Aorta (tissue), 5 donors: ENCODE measurements around the gene MAGEB10. TPM values are rescaled to one million over a fixed set of nuclear protein-coding genes. Genes with fewer than 3 reads are reported as not detected.
"Not testable (repeated sequence)": the region's sequence is repeated elsewhere in the genome, so short reads cannot be mapped to it uniquely, and the experiment has no call there.

ENCODE experiments used
- ATAC-seq: fragments of 200-7000 bp; cut with Tn5 transposase; one replicate; pipeline ENCODE4 v1.9.1; 2022; ENCODE audit warnings: moderate library complexity; ENCODE audit not compliant: low FRiP score
- DNase-seq, 2 donors: peaks; one replicate each; pipeline ENCODE4 v3.0.0-alpha.2; 2020
- H3K27ac ChIP-seq, 2 donors: one replicate each; pipeline ENCODE4 v1.5.1; 2013; ENCODE audit warnings: low read length in 2 of 2, mild to moderate bottlenecking in 2 of 2, moderate library complexity in 2 of 2, control low read depth in 1 of 2, inconsistent platforms in 1 of 2, low read depth in 1 of 2
- H3K27me3 ChIP-seq, 2 donors: one replicate each; pipeline ENCODE4 v1.6.1; 2013; ENCODE audit warnings: control low read depth in 1 of 2, low read length in 1 of 2, mild to moderate bottlenecking in 1 of 2, moderate library complexity in 1 of 2; ENCODE audit not compliant: insufficient read depth in 2 of 2, control insufficient read depth in 1 of 2
- H3K36me3 ChIP-seq, 2 donors: one replicate each; pipeline ENCODE4 v1.6.1; 2013; ENCODE audit warnings: control low read depth in 1 of 2, low read length in 1 of 2, mild to moderate bottlenecking in 1 of 2; ENCODE audit not compliant: insufficient read depth in 2 of 2, control insufficient read depth in 1 of 2
- H3K4me1 ChIP-seq, 2 donors: one replicate each; pipeline ENCODE4 v1.6.1; 2013; ENCODE audit warnings: low read length in 2 of 2, control low read depth in 1 of 2, mild to moderate bottlenecking in 1 of 2, moderate library complexity in 1 of 2; ENCODE audit not compliant: insufficient read depth in 2 of 2, control insufficient read depth in 1 of 2
- H3K4me3 ChIP-seq, 2 donors: one replicate each; pipeline ENCODE4 v1.5.1; 2013; ENCODE audit warnings: low read length in 2 of 2, control low read depth in 1 of 2, mild to moderate bottlenecking in 1 of 2
- H3K9me3 ChIP-seq: one replicate; pipeline ENCODE4 v1.6.1; 2013; ENCODE audit warnings: mild to moderate bottlenecking, low read length; ENCODE audit not compliant: control insufficient read depth
- WGBS, 2 donors: extraction: QIAGEN DNeasy Blood & Tissue Kit; methylation state at CpG; one replicate each; pipeline ENCODE4 v1.1.7; 2013; 5-methylcytosine and 5-hydroxymethylcytosine counted together
- intact Hi-C, 2 donors: fragments of 100-400 bp; cut with DNase I; formaldehyde crosslinking; loops; one replicate each; pipeline versions ENCODE4 v1.14.2 to v1.15.0; 2022
- long read RNA-seq, 2 donors: library from polyadenylated mRNA; unstranded; transcript quantifications; one replicate each; pipeline ENCODE4 v2.0.0, GENCODE V29; 2020 to 2021
- polyA plus RNA-seq, 2 donors: library from polyadenylated mRNA; stranded (reverse); fragments of 200-250 nt; gene quantifications; one replicate each; pipeline ENCODE4 v1.2.3, GENCODE V29; 2013
- total RNA-seq, 2 donors: library from RNA; stranded (reverse); fragmentation: NEBNext Ultra II Directional; extraction: Animal tissue kit (Norgen Biotek cat#: 25700); gene quantifications; one replicate each; pipeline ENCODE4 v1.2.1, GENCODE V29; 2021
- donor health status: healthy with polysubstance abuse.
- donor health status: Bipolar disorder and iron deficiency.
- donor health status: DM: no; HTN: no; CAD: no.
- donor health status: DM: no; HTN: no; CAD: no.
- donor health status: DM: yes; HTN: yes; CAD: no.

MAGEB10 gene
- total RNA-seq, result not detected
- not detected for polyA plus RNA-seq
- long read RNA-seq, donor 1, result 0 reads
- long read RNA-seq, donor 2, result 0 reads

DNA sequence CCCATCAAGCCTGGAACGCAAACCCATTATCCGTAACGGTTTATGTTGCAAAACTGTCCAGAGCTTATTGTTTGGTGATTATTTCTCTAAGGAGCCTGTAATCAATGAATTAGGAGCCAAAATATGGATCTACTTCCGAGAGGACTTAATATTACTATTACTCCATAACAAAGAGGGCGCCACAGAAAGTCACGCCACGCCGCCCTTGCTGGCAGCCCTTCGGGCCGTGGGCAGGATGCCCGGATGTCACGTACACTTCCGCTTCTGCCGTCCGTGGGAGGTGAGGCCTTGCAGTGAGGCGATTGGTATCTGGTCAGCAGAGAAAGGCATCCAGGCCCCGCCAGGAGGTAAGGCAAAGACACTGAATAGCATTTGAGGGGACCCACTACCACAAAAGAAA lies at the start of gene MAGEB10:
Gene MAGEB10 (plus strand): TSS at position 301 of the 400 bp plus-strand sequence. CDS start 13,317 bp downstream, outside the sequence.
- Histone ChIP-seq H3K36me3 (no peaks in the 10 kb centered on the region), H3K27ac (no peak within 1 kb of the TSS), H3K4me1 (no peaks in the 10 kb centered on the region), H3K4me3 (no peak within 1 kb of the TSS), H3K9me3 (no peaks in the 10 kb centered on the region), H3K27me3 (no peaks in the 10 kb centered on the region)
- DNase-seq (no peak), ATAC-seq (no peak)
- 91 to 96% methylated on average over 17 of the region's 17 CpGs for WGBS, 2 donors
- intact Hi-C loops, result no loop called here

GRCh38 chrX:27765718-27766117 lies 42.1 kb upstream of the MAGEB10 start:
- no peak for ATAC-seq
- 73 to 80% methylated on average over 12 of the region's 12 CpGs for WGBS, 2 donors

GRCh38 chrX:27767387-27767786 lies 40.4 kb upstream of the MAGEB10 start:
- intact Hi-C loops, result no loop called here
- Histone ChIP-seq H3K27ac (no peak overlapping the region), H3K27me3 (no peaks in the 10 kb centered on the region), H3K9me3 (no peaks in the 10 kb centered on the region), H3K36me3 (no peaks in the 10 kb centered on the region), H3K4me3 (no peak overlapping the region), H3K4me1 (no peaks in the 10 kb centered on the region)
- no peak for DNase-seq
- ATAC-seq, result no peak

More at GRCh38 chrX:27765718-27766117, 42.1 kb upstream of the MAGEB10 start:
- Histone ChIP-seq H3K9me3 (no peaks in the 10 kb centered on the region), H3K36me3 (no peaks in the 10 kb centered on the region), H3K4me1 (no peaks in the 10 kb centered on the region), H3K4me3 (no peak overlapping the region), H3K27ac (no peak overlapping the region), H3K27me3 (no peaks in the 10 kb centered on the region)
- no peak for DNase-seq
- intact Hi-C loops, result no loop called here

DNA sequence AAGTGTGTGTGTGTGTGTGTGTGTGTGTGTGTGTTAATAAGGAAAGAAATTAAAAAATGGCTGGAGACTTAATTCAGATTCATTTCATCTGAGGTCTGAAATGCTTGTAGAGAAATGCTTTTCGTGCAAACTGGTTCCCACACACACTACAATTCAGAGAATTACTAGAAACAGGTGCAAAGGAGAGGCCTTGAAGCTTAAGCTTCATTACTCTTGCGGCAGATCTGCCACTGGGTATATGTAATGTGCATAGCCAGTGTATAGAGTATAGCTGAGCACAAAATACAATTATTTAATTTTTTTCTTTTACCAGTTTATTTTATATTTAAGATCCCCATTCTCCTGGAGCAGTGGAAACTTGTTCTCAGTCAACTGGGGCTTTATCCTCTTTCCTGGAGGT lies 31.8 kb upstream of the MAGEB10 start:
- WGBS, 2 donors, result 70 to 85% methylated on average over 2 of the region's 2 CpGs
- Histone ChIP-seq H3K27me3 (no peaks in the 10 kb centered on the region), H3K27ac (no peak overlapping the region), H3K4me3 (no peak overlapping the region), H3K4me1 (no peaks in the 10 kb centered on the region), H3K36me3 (no peaks in the 10 kb centered on the region), H3K9me3 (no peaks in the 10 kb centered on the region)
- no peak for ATAC-seq
- no peak for DNase-seq
- intact Hi-C loops, result no loop called here

- Histone ChIP-seq H3K36me3 (no peaks in the 10 kb centered on the region), H3K4me3 (no peak overlapping the region), H3K27me3 (no peaks in the 10 kb centered on the region), H3K9me3 (no peaks in the 10 kb centered on the region), H3K4me1 (no peaks in the 10 kb centered on the region), H3K27ac (no peak overlapping the region)
- DNase-seq, result no peak
- intact Hi-C loops, result no loop called here
- WGBS, 2 donors, result 55 to 64% methylated on average over 6 of the region's 6 CpGs
- ATAC-seq, result no peak
Measured at GRCh38 chrX:27796640-27797257, 11.0 kb upstream of the MAGEB10 start.

- DNase-seq (no peak), ATAC-seq (no peak)
- Histone ChIP-seq H3K9me3 (no peaks in the 10 kb centered on the region), H3K36me3 (no peaks in the 10 kb centered on the region), H3K4me1 (no peaks in the 10 kb centered on the region), H3K27ac (no peak overlapping the region), H3K4me3 (no peak overlapping the region), H3K27me3 (no peaks in the 10 kb centered on the region)
- WGBS, 2 donors, result 50 to 63% methylated on average over 1 of the region's 1 CpG
- intact Hi-C loops, result no loop called here
Measured at GRCh38 chrX:27797575-27797974, 10.2 kb upstream of the MAGEB10 start.

GRCh38 chrX:27808226-27808625 lies 436 bp downstream of the MAGEB10 start:
- ATAC-seq (no peak), DNase-seq (no peak)
- Histone ChIP-seq H3K4me3 (no peak overlapping the region), H3K9me3 (no peaks in the 10 kb centered on the region), H3K36me3 (no peaks in the 10 kb centered on the region), H3K27ac (no peak overlapping the region), H3K27me3 (no peaks in the 10 kb centered on the region), H3K4me1 (no peaks in the 10 kb centered on the region)
- intact Hi-C loops, result no loop called here
- WGBS, 2 donors, result 92 to 95% methylated on average over 14 of the region's 14 CpGs

DNA sequence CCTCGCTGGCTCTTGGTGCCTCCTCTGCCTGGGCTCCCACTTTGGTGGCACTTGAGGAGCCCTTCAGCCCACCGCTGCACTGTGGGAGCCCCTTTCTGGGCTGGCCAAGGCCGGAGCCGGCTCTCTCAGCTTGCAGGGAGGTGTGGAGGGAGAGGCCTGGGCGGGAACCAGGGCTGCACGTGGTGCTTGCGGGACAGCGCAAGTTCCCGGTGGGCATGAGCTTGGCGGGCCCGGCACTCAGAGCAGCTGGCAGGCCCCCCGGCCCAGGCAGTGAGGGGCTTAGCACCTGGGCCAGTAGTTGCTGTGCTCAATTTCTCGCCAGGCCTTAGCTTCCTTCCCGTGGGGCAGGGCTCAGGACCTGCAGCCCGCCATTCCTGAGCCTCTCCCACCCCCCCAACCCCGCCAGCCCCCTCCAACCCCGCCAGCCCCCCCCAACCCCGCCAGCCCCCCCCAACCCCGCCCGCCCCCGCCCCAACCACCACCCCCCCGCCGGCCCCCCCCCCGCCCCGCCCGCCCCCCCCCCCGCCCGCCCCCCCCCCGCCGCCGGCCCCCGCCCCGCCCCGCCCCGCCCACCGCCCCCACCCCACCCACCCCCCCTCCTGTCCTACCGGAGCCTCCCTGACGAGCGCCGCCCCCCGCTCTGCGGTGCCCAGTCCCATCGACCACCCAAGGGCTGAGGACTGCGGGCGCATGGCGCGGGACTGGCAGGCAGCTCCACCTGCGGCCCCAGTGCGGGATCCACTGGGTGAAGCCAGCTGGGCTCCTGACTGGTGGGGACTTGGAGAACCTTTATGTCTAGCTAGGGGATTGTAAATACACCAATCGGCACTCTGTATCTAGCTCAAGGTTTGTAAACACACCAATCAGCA lies 1.4 kb downstream of the MAGEB10 start:
- H3K9me3 ChIP-seq, intact Hi-C loops, DNase-seq, H3K27ac ChIP-seq, H3K4me3 ChIP-seq, H3K27me3 ChIP-seq, H3K36me3 ChIP-seq, H3K4me1 ChIP-seq, ATAC-seq: not testable (repeated sequence)
- WGBS, 2 donors, result 96 to 98% methylated on average over 22 to 30 of the region's 50 CpGs

DNA sequence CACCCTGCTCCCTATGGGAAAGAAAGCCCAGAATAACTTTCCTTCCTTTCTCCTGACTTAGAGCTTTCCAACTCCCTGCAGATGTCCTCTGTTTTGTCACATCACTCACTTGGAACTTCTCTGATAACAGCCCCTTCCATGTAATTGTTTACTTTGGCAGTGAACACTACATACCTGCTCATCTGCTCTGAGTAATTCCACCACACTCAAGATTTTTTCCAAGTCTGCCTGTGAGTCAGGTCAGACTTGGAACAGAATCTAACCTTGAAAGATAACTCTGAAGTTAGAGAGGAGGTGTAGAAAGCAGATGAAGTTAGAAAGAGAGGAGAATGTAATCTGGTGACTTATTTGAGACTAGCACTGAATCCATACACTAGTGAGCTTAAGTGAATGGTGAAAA lies 7.4 kb downstream of the MAGEB10 start:
- Histone ChIP-seq H3K27ac (no peak overlapping the region), H3K27me3 (no peaks in the 10 kb centered on the region), H3K4me3 (no peak overlapping the region), H3K4me1 (no peaks in the 10 kb centered on the region), H3K36me3 (no peaks in the 10 kb centered on the region), H3K9me3 (no peaks in the 10 kb centered on the region)
- intact Hi-C loops, result no loop called here
- DNase-seq (no peak), ATAC-seq (no peak)
